GM12878 (cell line): ENCODE measurements around the gene SNPH. TPM values are rescaled to one million over a fixed set of nuclear protein-coding genes. Genes with fewer than 3 reads are reported as not detected.

Experiments
- BCLAF1 ChIP-seq: fragments of 450-650 bp; IDR thresholded peaks from 2 replicates; pipeline ENCODE4 v1.6.1; 2017; ENCODE audit warnings: antibody characterized with exemption, mild to moderate bottlenecking, moderate library complexity
- GATAD2B ChIP-seq: fragments of 450-650 bp; conservative IDR thresholded peaks from 2 replicates; pipeline ENCODE4 v1.6.1; 2017; ENCODE audit warnings: low read depth, mild to moderate bottlenecking, moderate library complexity
- KDM1A ChIP-seq: fragments of 200-600 bp; sonication (generic); IDR thresholded peaks from 2 replicates; pipeline ENCODE4 v1.6.1; 2016; ENCODE audit warnings: borderline replicate concordance
- LARP7 ChIP-seq: fragments of 450-650 bp; IDR thresholded peaks from 2 replicates; pipeline ENCODE4 v1.6.1; 2017; ENCODE audit warnings: mild to moderate bottlenecking
- NFXL1 ChIP-seq: fragments of 450-650 bp; IDR thresholded peaks from 2 replicates; pipeline ENCODE4 v1.6.1; 2017; ENCODE audit warnings: antibody characterized with exemption, mild to moderate bottlenecking, borderline replicate concordance
- SKIL ChIP-seq: fragments of 450-650 bp; IDR thresholded peaks from 2 replicates; pipeline ENCODE4 v1.6.1; 2017; ENCODE audit warnings: mild to moderate bottlenecking, low read depth, inconsistent platforms; ENCODE audit not compliant: poor library complexity, severe bottlenecking
- SMAD1 ChIP-seq: fragments of 450-650 bp; IDR thresholded peaks from 2 replicates; pipeline ENCODE4 v1.6.1; 2018; ENCODE audit warnings: mild to moderate bottlenecking, low read depth; ENCODE audit not compliant: partially characterized antibody
- TCF3 ChIP-seq: IDR thresholded peaks from 2 replicates; pipeline ENCODE4 v1.6.1; 2012; ENCODE audit warnings: low read depth, mild to moderate bottlenecking, low read length, borderline replicate concordance; ENCODE audit not compliant: insufficient read depth
- ZNF622 ChIP-seq: fragments of 450-650 bp; IDR thresholded peaks from 2 replicates; pipeline ENCODE4 v1.6.1; 2017; ENCODE audit warnings: mild to moderate bottlenecking, inconsistent platforms
- polyA plus RNA-seq, 11 experiments: library from polyadenylated mRNA; depleted of rRNA in 4 of 11; unstranded in 6 of 11; stranded (reverse) in 5 of 11; fragments of >200 nt; fragmentation: Nextera tagmentation in 4 of 11; fragmentation: Illumina TruSeq in 1 of 11; extraction: Ambion mirVana in 4 of 11; extraction: Trizol in 1 of 11; gene quantifications; 1 replicate in 1 of 11; 2 replicates in 10 of 11; pipeline versions ENCODE4 v1.2.1 to v1.2.3, GENCODE V29; 2011 to 2016; ENCODE audit warnings: inconsistent platforms in 2 of 11, missing spikeins in 2 of 11, low read depth in 1 of 11
- total RNA-seq, 4 experiments: library from RNA; depleted of rRNA in 3 of 4; stranded (reverse); fragments of >200 nt in 3 of 4; fragmentation: Illumina TruSeq in 1 of 4; extraction: Trizol in 1 of 4; gene quantifications; 2 replicates each; pipeline versions ENCODE4 v1.2.1 to v1.2.3, GENCODE V29; 2013 to 2021

Gene SNPH
- total and polyA plus RNA-seq, 10 of the 15 experiments (the other 5 are each of a cell fraction or from before 2014, with no cell fraction given): 0.02 to 0.45 (median 0.34) TPM; not detected in 2

- TF ChIP-seq BCLAF1 (no peak), GATAD2B (no peak), LARP7 (no peak), ZNF622 (no peak), SMAD1 (no peak), SKIL (no peak), TCF3 (no peak), KDM1A (no peak), NFXL1 (no peak)
These were observed 68.3 kb downstream of the SNPH start (continued) for GRCh38 chr20:1334370-1334731.
